HCT116 (cell line): ENCODE results near the gene EEF1E1. TPM values are rescaled to one million over a fixed set of nuclear protein-coding genes. Genes with fewer than 3 reads are reported as not detected.
"Not testable (repeated sequence)": the region's sequence is repeated elsewhere in the genome, so short reads cannot be mapped to it uniquely, and the experiment has no call there.

ENCODE experiments used
- ATAC-seq: fragments of 200-7000 bp; cut with Tn5 transposase; 2 replicates; pipeline ENCODE4 v1.9.1; 2020; ENCODE audit warnings: mild to moderate bottlenecking, moderate library complexity
- BruUV-seq: library from RNA; stranded (reverse); fragments of 400-500 nt; replicated peaks from 2 replicates; lab custom pipeline; 2021; lab: Mats Ljungman, UMichigan
- CTCF ChIA-PET: fragments of 300-600 bp; sonication (Branson Sonifier 250); formaldehyde crosslinking; loops from one replicate; lab custom pipeline; 2021; ENCODE audit warnings: antibody characterized with exemption; lab: Charles Lee
- POLR2A ChIA-PET: fragments of 300-600, 350-600 bp; sonication (Branson Sonifier 250); formaldehyde crosslinking; loops from one replicate; lab custom pipeline; 2021; ENCODE audit warnings: antibody characterized with exemption; lab: Charles Lee
- RAD21 ChIA-PET, 2 experiments: fragments of 300-600 bp; sonication (Branson Sonifier 250); formaldehyde crosslinking; loops; one replicate each; lab custom pipeline; 2023; ENCODE audit warnings: low total read pairs in 2 of 2; ENCODE audit not compliant: uncharacterized antibody in 2 of 2, unreplicated experiment in 2 of 2, low non-redundant PET in 1 of 2; lab: Charles Lee
- DNase-seq: peaks from one replicate; pipeline ENCODE4 v3.0.0-alpha.2; 2010; ENCODE audit warnings: low read depth, low spot score
- H2AFZ ChIP-seq: fragments of 200-600 bp; shearing (Covaris generic), sonication (generic); 2 replicates; pipeline ENCODE4 v1.6.1; 2017; ENCODE audit warnings: low read depth, mixed run types, mixed read lengths, antibody characterized with exemption, low read length; ENCODE audit not compliant: poor library complexity, severe bottlenecking
- H3K27ac ChIP-seq: 2 replicates; pipeline ENCODE4 v1.5.1; 2012; ENCODE audit warnings: low read depth, low read length
- H3K27me3 ChIP-seq: fragments of 200-600 bp; sonication (generic); 2 replicates; pipeline ENCODE4 v1.6.1; 2016; ENCODE audit warnings: mixed run types, low read length, mixed read lengths; ENCODE audit not compliant: insufficient read depth
- H3K36me3 ChIP-seq, 2 experiments: fragments of 200-500 bp in 1 of 2; fragments of 200-600 bp in 1 of 2; sonication (Bioruptor generic) in 1 of 2; sonication (generic) in 1 of 2; 2 replicates each; pipeline versions ENCODE4 v1.5.1 to v1.6.1; 2014 to 2016; ENCODE audit warnings: low read length in 2 of 2, inconsistent platforms in 1 of 2, mixed read lengths in 1 of 2, mixed run types in 1 of 2; ENCODE audit not compliant: insufficient read depth in 2 of 2, control insufficient read depth in 1 of 2
- H3K4me1 ChIP-seq, 2 experiments: fragments of 200-600 bp in 1 of 2; sonication (generic) in 1 of 2; 2 replicates each; pipeline versions ENCODE4 v1.5.1 to v1.6.1; 2012 to 2017; ENCODE audit warnings: low read length in 2 of 2, inconsistent platforms in 1 of 2, mild to moderate bottlenecking in 1 of 2, mixed read lengths in 1 of 2, mixed run types in 1 of 2, moderate library complexity in 1 of 2; ENCODE audit not compliant: insufficient read depth in 2 of 2, control insufficient read depth in 1 of 2
- H3K4me2 ChIP-seq: fragments of 200-600 bp; sonication (generic); 2 replicates; pipeline ENCODE4 v1.6.1; 2017; ENCODE audit warnings: mixed run types, low read length, mixed read lengths
- H3K4me3 ChIP-seq, 2 experiments: fragments of 200-600 bp in 1 of 2; sonication (generic) in 1 of 2; replicated peaks in 1 of 2; 2 replicates each; pipeline ENCODE4 v1.5.1; 2011 to 2016; ENCODE audit warnings: low read length in 2 of 2, control low read depth in 1 of 2, low read depth in 1 of 2, mild to moderate bottlenecking in 1 of 2, mixed read lengths in 1 of 2, mixed run types in 1 of 2
- H3K79me2 ChIP-seq: fragments of 200-600 bp; sonication (generic); 2 replicates; pipeline ENCODE4 v1.6.1; 2017; ENCODE audit warnings: mild to moderate bottlenecking, mixed run types, low read length, moderate library complexity, mixed read lengths; ENCODE audit not compliant: insufficient read depth
- H3K9ac ChIP-seq: fragments of 200-600 bp; sonication (generic); 2 replicates; pipeline ENCODE4 v1.6.1; 2016; ENCODE audit warnings: low read length, mixed read lengths
- H3K9me2 ChIP-seq: fragments of 200-600 bp; sonication (generic), shearing (Covaris generic); 2 replicates; pipeline ENCODE4 v1.6.1; 2017; ENCODE audit warnings: mixed run types, mild to moderate bottlenecking, moderate library complexity; ENCODE audit not compliant: insufficient read depth
- H3K9me3 ChIP-seq, 2 experiments: fragments of 200-500 bp in 1 of 2; fragments of 200-600 bp in 1 of 2; sonication (Bioruptor generic) in 1 of 2; sonication (generic) in 1 of 2; 2 replicates each; pipeline ENCODE4 v1.6.1; 2014 to 2017; ENCODE audit warnings: low read length in 2 of 2, mixed read lengths in 2 of 2, inconsistent platforms in 1 of 2, low read depth in 1 of 2, mild to moderate bottlenecking in 1 of 2, mixed run types in 1 of 2, moderate library complexity in 1 of 2; ENCODE audit not compliant: control insufficient read depth in 1 of 2, insufficient read depth in 1 of 2
- H4K20me1 ChIP-seq: fragments of 200-600 bp; sonication (generic), shearing (Covaris generic); 2 replicates; pipeline ENCODE4 v1.6.1; 2017; ENCODE audit warnings: mixed run types, mild to moderate bottlenecking, moderate library complexity; ENCODE audit not compliant: insufficient read depth
- CBX3 ChIP-seq: IDR thresholded peaks from 2 replicates; pipeline ENCODE4 v1.6.1; 2012; ENCODE audit warnings: low read depth
- FOSL1 ChIP-seq: IDR thresholded peaks from 2 replicates; pipeline ENCODE4 v1.6.1; 2012; ENCODE audit warnings: low read depth
- JUND ChIP-seq: IDR thresholded peaks from 2 replicates; pipeline ENCODE4 v1.6.1; 2012
- TCF7L2 ChIP-seq: IDR thresholded peaks from 2 replicates; pipeline ENCODE4 v1.7.0; 2011; ENCODE audit warnings: borderline replicate concordance, inconsistent platforms; ENCODE audit not compliant: insufficient read depth, insufficient read length; ENCODE audit errors: extremely low read depth
- ZFX ChIP-seq: fragments of 450-650 bp; IDR thresholded peaks from 2 replicates; pipeline ENCODE4 v1.6.1; 2017
- intact Hi-C: fragments of 100-400 bp; cut with micrococcal nuclease; formaldehyde crosslinking; loops from 2 replicates; pipeline ENCODE4 v1.10.0; 2022
- total RNA-seq: library from RNA; stranded (reverse); gene quantifications from one replicate; pipeline ENCODE4 v1.2.1, GENCODE V29; 2021; ENCODE audit not compliant: unreplicated experiment
- TF ChIP-seq, protein P1 (sequence below): IDR thresholded peaks from 2 replicates; pipeline ENCODE4 v1.6.1; 2012

Gene EEF1E1
- total RNA-seq, 1 experiment from 2014 or later: 69.7 TPM

GRCh38 chr6:8043221-8043620, 59.1 kb downstream of the EEF1E1 start:
- intact Hi-C loops: no loop called here

DNA sequence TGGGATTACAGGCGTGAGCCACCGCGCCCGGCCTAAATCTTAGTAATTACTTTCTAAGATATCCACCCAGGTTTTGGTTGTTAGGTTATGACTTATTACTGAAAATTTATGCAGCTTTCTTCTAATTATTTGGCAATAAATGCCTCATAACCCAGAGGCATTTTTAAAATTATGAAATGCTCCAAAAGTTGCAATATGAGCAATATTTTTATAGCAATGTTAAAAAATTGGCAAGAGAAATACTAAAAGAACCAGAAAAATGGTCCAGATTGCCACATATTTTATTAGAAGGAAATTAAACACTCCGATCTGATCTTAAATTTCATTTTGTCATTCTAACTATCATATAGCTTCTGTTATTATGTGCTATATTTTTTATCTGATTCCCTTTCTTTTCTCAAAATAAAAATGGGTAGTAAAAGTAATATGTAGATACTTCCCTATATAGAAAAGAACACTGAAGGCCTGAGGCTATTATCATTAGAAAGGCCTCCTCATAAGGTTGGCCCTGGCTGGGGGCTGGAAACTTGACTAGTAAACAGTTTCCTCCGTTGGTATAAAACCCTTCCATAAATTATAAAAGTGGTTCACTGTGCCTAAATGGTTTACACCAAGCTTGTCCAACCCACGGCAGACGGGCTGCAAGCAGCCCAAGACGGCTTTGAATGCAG, 60.3 kb downstream of the EEF1E1 start:
- Histone ChIP-seq H2AFZ (no peak overlapping the region), H3K36me3 (no peaks in the 10 kb centered on the region), H3K4me3 (no peak overlapping the region), H3K27me3 (no peaks in the 10 kb centered on the region), H4K20me1 (no peaks in the 10 kb centered on the region), H3K4me2 (no peak overlapping the region), H3K9me3 (no peaks in the 10 kb centered on the region), H3K9ac (no peak overlapping the region), H3K27ac (no peak overlapping the region), H3K9me2 (no peaks in the 10 kb centered on the region), H3K79me2 (peaks cover 6% of the 10 kb centered on the region; the same call in 1 of the 2 replicates), H3K4me1 (no peaks in the 10 kb centered on the region)
- CTCF ChIA-PET: no interaction called here
- TF ChIP-seq CBX3 (no peak), ZFX (no peak), FOSL1 (no peak)
- TF ChIP-seq, protein P1, sequence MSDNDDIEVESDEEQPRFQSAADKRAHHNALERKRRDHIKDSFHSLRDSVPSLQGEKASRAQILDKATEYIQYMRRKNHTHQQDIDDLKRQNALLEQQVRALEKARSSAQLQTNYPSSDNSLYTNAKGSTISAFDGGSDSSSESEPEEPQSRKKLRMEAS: no peak
- POLR2A ChIA-PET: no interaction called here
- BruUV-seq: no TSS peak
- RAD21 ChIA-PET: no interaction called here
- intact Hi-C loops: no loop called here
- DNase-seq (no peak), ATAC-seq (no peak)

More at GRCh38 chr6:8043221-8043620, 59.1 kb downstream of the EEF1E1 start:
- CTCF ChIA-PET: no interaction called here
- ATAC-seq (no peak), DNase-seq (no peak)
- TF ChIP-seq TCF7L2 (no peak), CBX3 (no peak), JUND (no peak)
- Histone ChIP-seq H3K4me1 (no peaks in the 10 kb centered on the region), H3K79me2 (no peaks in the 10 kb centered on the region), H3K9me3 (no peaks in the 10 kb centered on the region), H3K27me3 (no peaks in the 10 kb centered on the region), H2AFZ (no peak overlapping the region), H3K9ac (no peak overlapping the region), H3K4me2 (no peak overlapping the region), H3K36me3 (no peaks in the 10 kb centered on the region), H3K4me3 (no peak overlapping the region), H3K9me2 (no peaks in the 10 kb centered on the region), H4K20me1 (no peaks in the 10 kb centered on the region), H3K27ac (no peak overlapping the region)
- RAD21 ChIA-PET: no interaction called here
- POLR2A ChIA-PET: no interaction called here
- no TSS peak for BruUV-seq

DNA sequence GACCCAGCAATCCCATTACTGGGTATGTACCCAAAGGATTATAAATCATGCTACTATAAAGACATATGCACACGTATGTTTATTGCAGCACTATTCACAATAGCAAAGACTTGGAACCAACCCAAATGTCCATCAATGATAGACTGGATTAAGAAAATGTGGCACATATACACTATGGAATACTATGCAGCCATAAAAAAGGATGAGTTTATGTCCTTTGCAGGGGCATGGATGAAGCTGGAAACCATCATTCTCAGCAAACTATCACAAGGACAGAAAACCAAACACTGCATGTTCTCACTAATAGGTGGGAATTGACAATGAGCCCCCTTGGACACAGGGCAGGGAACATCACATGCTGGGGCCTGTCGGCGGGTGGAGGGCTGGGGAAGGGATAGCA, 68.2 kb downstream of the EEF1E1 start:
- BruUV-seq, ATAC-seq, POLR2A ChIA-PET, DNase-seq, H3K36me3 ChIP-seq, H3K4me3 ChIP-seq, RAD21 ChIA-PET, H3K9ac ChIP-seq, H3K27ac ChIP-seq, H3K4me2 ChIP-seq, H3K9me2 ChIP-seq, CTCF ChIA-PET, intact Hi-C loops, H3K27me3 ChIP-seq, H2AFZ ChIP-seq, H3K4me1 ChIP-seq, H3K9me3 ChIP-seq, H4K20me1 ChIP-seq: not testable (repeated sequence)
- peaks cover 31% of the 10 kb centered on the region for H3K79me2 ChIP-seq
